Skin epidermis (tissue), 12 donors: ENCODE measurements around the gene PCDHB8.
"Not testable (repeated sequence)": the region's sequence is repeated elsewhere in the genome, so short reads cannot be mapped to it uniquely, and the experiment has no call there.

Source experiments
- H3K27ac ChIP-seq, 21 experiments: fragments of 200-600 bp; sonication (generic) in 11 of 21; one replicate each; pipeline ENCODE4 v1.5.0; 2020; ENCODE audit warnings: mild to moderate bottlenecking in 3 of 21, inconsistent platforms in 2 of 21, moderate library complexity in 2 of 21
- H3K4me3 ChIP-seq, 7 experiments: fragments of 200-600 bp; sonication (generic) in 2 of 7; one replicate each; pipeline ENCODE4 v1.5.0; 2020; ENCODE audit warnings: inconsistent platforms in 2 of 7, mild to moderate bottlenecking in 2 of 7, moderate library complexity in 1 of 7

The PCDHB8 gene

DNA sequence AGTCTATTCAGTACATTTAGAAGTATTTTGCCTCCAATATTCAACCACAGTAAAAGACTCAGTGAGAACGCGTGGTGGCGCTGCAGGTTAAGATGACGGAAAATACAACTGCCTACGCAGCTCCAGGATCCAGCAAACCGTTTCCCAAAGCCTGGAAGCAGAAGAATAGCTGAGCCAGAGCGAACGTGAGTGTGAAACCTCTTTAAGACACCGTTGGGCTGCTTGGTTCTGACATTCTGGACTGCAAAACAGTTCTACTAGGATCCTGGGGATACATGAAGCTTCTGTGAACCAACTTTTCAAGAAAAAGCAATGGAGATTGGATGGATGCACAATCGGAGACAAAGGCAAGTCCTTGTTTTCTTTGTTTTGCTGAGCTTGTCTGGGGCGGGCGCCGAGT is 4.7 kb downstream of the PCDHB8 start, which contains the start of gene PCDHB16:
Gene PCDHB16 (plus strand): TSS at position 140 of the 400 bp plus-strand sequence. CDS start 173 bp downstream, at position 313.
- H3K4me3 ChIP-seq = peak within 1 kb of the TSS in 3 of 7 experiments; percentile 1 to 28 (median 10)

DNA sequence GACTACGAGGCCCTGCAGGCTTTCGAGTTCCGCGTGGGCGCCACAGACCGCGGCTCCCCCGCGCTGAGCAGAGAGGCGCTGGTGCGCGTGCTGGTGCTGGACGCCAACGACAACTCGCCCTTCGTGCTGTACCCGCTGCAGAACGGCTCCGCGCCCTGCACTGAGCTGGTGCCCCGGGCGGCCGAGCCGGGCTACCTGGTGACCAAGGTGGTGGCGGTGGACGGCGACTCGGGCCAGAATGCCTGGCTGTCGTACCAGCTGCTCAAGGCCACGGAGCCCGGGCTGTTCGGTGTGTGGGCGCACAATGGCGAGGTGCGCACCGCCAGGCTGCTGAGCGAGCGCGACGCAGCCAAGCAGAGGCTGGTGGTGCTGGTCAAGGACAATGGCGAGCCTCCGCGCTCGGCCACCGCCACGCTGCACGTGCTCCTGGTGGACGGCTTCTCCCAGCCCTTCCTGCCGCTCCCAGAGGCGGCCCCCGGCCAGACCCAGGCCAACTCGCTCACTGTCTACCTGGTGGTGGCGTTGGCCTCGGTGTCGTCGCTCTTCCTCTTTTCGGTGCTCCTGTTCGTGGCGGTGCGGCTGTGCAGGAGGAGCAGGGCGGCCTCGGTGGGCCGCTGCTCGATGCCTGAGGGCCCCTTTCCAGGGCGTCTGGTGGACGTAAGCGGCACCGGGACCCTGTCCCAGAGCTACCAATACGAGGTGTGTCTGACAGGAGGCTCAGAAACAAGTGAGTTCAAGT is 6.7 kb downstream of the PCDHB8 start:
- H3K27ac ChIP-seq, H3K4me3 ChIP-seq: not testable (repeated sequence)

More for the DNA sequence above, 4.7 kb downstream of the PCDHB8 start, which contains the start of gene PCDHB16:
- H3K27ac ChIP-seq = peak within 1 kb of the TSS in 2 of 21 experiments; percentile 38 to 53

DNA sequence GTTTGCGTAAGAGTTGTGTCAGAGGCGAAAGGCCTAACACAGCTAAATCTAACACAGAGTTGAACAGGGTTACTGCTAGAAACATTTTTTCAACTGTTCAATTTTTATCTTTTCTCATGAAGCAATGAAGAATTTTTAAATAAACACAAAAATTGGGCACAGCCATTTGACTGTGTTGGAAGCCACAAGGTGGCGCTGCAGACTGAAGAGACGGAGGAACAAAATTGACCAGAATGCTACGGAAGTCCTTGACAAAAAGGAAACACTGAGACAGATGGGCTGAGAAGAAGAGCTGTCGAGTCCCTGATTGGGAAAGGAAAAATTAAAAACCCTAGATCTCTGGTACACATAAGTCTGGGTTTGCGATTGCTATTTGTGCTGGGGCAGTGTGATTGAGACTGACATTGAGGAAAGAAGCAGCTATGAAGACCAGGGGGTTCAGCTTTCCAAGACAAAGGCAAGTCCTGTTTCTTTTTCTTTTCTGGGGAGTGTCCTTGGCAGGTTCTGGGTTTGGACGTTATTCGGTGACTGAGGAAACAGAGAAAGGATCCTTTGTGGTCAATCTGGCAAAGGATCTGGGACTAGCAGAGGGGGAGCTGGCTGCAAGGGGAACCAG is 9.4 kb downstream of the PCDHB8 start, which contains the start of gene PCDHB9:
Gene PCDHB9 (plus strand): TSS at position 265 of the 616 bp plus-strand sequence. CDS start 158 bp downstream, at position 423.
- Histone ChIP-seq H3K4me3 (no peak within 1 kb of the TSS), H3K27ac (no peak within 1 kb of the TSS)

DNA sequence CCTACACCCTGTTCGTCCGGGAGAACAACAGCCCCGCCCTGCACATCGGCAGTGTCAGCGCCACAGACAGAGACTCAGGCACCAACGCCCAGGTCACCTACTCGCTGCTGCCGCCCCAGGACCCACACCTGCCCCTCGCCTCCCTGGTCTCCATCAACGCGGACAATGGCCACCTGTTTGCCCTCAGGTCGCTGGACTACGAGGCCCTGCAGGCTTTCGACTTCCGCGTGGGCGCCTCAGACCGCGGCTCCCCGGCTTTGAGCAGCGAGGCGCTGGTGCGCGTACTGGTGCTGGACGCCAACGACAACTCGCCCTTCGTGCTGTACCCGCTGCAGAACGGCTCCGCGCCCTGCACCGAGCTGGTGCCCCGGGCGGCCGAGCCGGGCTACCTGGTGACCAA is 11.1 kb downstream of the PCDHB8 start:
- not testable (repeated sequence) for H3K27ac ChIP-seq, H3K4me3 ChIP-seq

DNA sequence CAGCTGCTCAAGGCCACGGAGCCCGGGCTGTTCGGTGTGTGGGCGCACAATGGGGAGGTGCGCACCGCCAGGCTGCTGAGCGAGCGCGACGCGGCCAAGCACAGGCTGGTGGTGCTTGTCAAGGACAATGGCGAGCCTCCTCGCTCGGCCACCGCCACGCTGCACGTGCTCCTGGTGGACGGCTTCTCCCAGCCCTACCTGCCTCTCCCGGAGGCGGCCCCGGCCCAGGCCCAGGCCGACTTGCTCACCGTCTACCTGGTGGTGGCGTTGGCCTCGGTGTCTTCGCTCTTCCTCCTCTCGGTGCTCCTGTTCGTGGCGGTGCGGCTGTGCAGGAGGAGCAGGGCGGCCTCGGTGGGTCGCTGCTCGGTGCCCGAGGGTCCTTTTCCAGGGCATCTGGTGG is 11.5 kb downstream of the PCDHB8 start:
- H3K27ac ChIP-seq, H3K4me3 ChIP-seq: not testable (repeated sequence)

DNA sequence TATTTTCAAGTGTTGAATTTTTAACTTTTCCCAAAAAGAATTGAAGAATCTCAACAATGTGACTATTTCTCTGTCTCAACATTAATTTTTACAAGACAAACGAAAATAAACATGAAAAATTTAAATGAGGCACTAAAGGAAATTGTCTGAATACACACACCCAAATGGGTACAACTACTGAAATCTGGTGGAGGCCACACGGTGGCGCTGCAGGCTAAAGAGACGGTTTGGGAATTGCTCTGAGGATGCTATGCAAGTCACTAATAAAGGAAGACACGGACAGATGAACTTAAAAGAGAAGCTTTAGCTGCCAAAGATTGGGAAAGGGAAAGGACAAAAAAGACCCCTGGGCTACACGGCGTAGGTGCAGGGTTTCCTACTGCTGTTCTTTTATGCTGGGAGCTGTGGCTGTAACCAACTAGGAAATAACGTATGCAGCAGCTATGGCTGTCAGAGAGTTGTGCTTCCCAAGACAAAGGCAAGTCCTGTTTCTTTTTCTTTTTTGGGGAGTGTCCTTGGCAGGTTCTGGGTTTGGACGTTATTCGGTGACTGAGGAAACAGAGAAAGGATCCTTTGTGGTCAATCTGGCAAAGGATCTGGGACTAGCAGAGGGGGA is 14.6 kb downstream of the PCDHB8 start, which contains the start of gene PCDHB10:
Gene PCDHB10 (plus strand): TSS at position 244 of the 616 bp plus-strand sequence. CDS start 200 bp downstream, at position 444.
- H3K4me3 ChIP-seq = no peak within 1 kb of the TSS
- H3K27ac ChIP-seq = no peak within 1 kb of the TSS

DNA sequence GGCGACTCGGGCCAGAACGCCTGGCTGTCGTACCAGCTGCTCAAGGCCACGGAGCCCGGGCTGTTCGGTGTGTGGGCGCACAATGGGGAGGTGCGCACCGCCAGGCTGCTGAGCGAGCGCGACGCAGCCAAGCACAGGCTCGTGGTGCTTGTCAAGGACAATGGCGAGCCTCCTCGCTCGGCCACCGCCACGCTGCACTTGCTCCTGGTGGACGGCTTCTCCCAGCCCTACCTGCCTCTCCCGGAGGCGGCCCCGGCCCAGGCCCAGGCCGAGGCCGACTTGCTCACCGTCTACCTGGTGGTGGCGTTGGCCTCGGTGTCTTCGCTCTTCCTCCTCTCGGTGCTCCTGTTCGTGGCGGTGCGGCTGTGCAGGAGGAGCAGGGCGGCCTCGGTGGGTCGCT is 16.7 kb downstream of the PCDHB8 start:
- H3K4me3 ChIP-seq, H3K27ac ChIP-seq: not testable (repeated sequence)

DNA sequence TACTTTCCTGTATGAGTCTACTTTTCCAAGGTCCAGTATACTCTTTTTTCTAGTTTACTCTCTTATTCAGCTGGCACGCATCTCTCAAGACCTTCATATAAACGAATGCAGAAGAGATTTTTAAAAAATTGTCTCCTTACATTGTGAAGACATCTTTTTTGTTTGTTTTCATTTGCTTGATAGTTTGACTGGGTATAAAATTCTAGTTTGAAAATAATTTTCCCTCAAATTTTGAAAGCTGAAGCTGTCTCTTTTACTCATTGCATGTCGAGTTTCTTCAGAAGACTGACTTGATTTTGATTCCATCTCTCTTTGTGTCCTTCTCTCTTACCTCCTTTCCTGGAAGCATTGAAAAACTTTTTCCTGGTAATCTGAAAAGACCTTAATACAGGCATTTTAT is 18.8 kb downstream of the PCDHB8 start:
- Histone ChIP-seq H3K27ac (no peak overlapping the region), H3K4me3 (no peak overlapping the region)

DNA sequence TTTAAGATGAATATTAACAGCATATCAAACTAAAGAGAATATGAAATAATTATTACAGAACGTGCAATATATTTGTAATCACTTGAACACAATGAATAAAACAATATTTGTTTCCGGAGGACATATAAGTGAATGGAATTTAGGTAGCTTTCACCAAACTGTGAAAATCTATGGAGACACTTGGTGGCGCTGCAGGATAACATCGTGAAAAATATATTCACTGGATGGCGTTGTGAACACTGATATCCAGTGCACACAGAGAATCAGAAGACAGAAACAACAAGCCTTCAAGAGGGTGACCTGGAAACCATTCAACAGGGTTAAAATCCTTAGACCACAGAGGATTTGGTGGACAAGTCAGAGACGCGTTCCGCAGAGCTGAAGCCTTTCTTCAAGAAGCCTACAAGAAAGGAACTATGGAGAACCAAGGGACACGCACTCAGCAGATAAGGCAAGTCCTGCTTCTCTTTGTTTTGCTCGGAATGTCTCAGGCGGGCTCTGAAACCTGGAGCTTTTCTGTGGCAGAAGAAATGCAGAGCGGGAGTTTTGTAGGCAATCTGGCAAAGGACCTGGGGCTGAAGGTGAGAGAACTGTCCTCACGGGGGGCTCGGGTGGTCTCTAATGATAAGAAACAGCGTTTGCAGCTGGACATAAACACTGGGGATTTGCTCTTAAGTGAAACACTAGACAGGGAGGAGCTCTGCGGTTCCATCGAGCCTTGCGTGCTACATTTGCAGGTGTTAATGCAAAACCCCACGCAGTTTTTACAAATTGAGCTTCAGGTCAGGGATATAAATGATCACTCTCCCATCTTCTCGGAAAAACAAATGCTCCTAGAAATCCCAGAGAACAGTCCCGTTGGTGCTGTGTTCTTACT is 22.0 kb downstream of the PCDHB8 start, which contains the start of gene PCDHB11:
Gene PCDHB11 (plus strand): TSS at position 269 of the 877 bp plus-strand sequence. CDS start 148 bp downstream, at position 417.
- peak within 1 kb of the TSS in 3 of 7 experiments; percentile 3 to 19 (median 15) for H3K4me3 ChIP-seq

DNA sequence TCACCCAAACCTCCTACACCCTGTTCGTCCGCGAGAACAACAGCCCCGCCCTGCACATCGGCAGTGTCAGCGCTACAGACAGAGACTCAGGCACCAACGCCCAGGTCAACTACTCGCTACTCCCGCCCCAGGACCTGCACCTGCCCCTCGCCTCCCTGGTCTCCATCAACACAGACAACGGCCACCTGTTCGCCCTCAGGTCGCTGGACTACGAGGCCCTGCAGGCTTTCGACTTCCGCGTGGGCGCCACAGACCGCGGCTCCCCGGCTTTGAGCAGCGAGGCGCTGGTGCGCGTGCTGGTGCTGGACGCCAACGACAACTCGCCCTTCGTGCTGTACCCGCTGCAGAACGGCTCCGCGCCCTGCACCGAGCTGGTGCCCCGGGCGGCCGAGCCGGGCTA is 23.5 kb downstream of the PCDHB8 start:
- not testable (repeated sequence) for H3K4me3 ChIP-seq, H3K27ac ChIP-seq

More for the DNA sequence above, 22.0 kb downstream of the PCDHB8 start, which contains the start of gene PCDHB11:
- H3K27ac ChIP-seq = peak within 1 kb of the TSS in 1 of 21 experiments; percentile 9

DNA sequence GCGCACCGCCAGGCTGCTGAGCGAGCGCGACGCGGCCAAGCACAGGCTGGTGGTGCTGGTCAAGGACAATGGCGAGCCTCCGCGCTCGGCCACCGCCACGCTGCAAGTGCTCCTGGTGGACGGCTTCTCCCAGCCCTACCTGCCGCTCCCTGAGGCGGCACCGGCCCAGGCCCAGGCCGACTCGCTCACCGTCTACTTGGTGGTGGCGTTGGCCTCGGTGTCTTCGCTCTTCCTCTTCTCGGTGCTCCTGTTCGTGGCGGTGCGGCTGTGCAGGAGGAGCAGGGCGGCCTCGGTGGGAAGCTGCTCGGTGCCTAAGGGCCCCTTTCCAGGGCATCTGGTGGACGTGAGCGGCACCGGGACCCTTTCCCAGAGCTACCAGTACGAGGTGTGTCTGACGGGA is 24.1 kb downstream of the PCDHB8 start:
- H3K4me3 ChIP-seq, H3K27ac ChIP-seq: not testable (repeated sequence)

DNA sequence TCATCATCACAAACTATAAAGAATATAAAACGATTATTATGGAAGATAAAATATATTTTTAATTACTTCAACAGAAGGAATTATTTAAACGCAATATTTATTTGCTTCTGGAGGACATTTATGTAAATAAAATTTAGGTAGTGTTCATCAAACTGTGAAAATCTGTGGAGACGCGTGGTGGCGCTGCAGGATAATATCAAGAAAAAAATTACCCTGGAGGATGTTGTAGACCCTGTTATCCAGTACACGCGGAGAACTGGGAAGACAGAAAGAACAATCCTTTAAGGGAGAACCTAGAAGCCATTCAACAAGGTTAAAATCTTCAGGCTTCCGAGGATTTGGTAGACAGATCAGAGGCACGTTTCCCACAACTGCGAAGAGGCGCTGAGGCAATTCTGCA is 30.9 kb downstream of the PCDHB8 start, which contains the start of gene PCDHB12:
Gene PCDHB12 (plus strand): TSS at position 242 of the 400 bp plus-strand sequence. CDS start 189 bp downstream, outside the sequence.
- no peak within 1 kb of the TSS for H3K27ac ChIP-seq

DNA sequence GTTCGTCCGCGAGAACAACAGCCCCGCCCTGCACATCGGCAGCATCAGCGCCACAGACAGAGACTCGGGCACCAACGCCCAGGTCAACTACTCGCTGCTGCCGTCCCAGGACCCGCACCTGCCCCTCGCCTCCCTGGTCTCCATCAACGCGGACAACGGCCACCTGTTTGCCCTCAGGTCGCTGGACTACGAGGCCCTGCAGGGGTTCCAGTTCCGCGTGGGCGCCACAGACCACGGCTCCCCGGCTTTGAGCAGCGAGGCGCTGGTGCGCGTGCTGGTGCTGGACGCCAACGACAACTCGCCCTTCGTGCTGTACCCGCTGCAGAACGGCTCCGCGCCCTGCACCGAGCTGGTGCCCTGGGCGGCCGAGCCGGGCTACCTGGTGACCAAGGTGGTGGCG is 32.7 kb downstream of the PCDHB8 start:
- not testable (repeated sequence) for H3K4me3 ChIP-seq, H3K27ac ChIP-seq

More for the DNA sequence above, 30.9 kb downstream of the PCDHB8 start, which contains the start of gene PCDHB12:
- H3K4me3 ChIP-seq = no peak within 1 kb of the TSS

DNA sequence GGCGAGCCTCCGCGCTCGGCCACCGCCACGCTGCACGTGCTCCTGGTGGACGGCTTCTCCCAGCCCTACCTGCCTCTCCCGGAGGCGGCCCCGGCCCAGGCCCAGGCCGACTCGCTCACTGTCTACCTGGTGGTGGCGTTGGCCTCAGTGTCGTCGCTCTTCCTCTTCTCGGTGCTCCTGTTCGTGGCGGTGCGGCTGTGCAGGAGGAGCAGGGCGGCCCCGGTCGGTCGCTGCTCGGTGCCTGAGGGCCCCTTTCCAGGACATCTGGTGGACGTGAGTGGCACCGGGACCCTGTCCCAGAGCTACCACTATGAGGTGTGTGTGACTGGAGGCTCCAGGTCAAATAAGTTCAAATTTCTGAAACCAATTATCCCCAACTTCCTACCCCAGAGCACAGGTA is 33.3 kb downstream of the PCDHB8 start:
- H3K4me3 ChIP-seq, H3K27ac ChIP-seq: not testable (repeated sequence)

DNA sequence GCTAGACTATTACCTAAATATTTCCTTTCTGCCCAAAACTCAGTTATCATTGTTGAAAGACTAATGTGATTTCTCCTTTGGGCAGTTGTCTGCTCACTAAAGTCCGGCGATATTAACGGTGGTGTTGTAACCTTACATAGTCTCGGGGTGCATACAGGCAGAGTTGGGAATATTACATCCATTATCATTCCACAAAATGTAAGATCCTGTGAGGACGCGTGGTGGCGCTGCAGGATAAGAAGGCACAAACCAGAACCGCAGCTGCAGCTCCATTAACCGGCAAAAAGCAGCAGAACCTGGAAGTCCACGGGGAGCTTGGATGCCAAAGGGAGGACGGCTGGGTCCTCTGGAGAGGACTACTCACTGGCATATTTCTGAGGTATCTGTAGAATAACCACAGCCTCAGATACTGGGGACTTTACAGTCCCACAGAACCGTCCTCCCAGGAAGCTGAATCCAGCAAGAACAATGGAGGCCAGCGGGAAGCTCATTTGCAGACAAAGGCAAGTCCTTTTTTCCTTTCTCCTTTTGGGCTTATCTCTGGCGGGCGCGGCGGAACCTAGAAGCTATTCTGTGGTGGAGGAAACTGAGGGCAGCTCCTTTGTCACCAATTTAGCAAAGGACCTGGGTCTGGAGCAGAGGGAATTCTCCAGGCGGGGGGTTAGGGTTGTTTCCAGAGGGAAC is 36.2 kb downstream of the PCDHB8 start, which contains the start of gene PCDHB13:
Gene PCDHB13 (plus strand): TSS at position 264 of the 684 bp plus-strand sequence. CDS start 205 bp downstream, at position 469.
- H3K27ac ChIP-seq = not testable (repeated sequence)
- H3K4me3 ChIP-seq = peak within 1 kb of the TSS in 1 of 7 experiments; percentile 22

DNA sequence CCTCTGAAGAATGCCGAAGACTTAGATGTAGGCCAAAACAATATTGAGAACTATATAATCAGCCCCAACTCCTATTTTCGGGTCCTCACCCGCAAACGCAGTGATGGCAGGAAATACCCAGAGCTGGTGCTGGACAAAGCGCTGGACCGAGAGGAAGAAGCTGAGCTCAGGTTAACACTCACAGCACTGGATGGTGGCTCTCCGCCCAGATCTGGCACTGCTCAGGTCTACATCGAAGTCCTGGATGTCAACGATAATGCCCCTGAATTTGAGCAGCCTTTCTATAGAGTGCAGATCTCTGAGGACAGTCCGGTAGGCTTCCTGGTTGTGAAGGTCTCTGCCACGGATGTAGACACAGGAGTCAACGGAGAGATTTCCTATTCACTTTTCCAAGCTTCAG is 37.0 kb downstream of the PCDHB8 start:
- H3K4me3 ChIP-seq = not testable (repeated sequence)

DNA sequence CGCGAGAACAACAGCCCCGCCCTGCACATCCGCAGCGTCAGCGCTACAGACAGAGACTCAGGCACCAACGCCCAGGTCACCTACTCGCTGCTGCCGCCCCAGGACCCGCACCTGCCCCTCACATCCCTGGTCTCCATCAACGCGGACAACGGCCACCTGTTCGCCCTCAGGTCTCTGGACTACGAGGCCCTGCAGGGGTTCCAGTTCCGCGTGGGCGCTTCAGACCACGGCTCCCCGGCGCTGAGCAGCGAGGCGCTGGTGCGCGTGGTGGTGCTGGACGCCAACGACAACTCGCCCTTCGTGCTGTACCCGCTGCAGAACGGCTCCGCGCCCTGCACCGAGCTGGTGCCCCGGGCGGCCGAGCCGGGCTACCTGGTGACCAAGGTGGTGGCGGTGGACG is 37.9 kb downstream of the PCDHB8 start:
- not testable (repeated sequence) for H3K27ac ChIP-seq, H3K4me3 ChIP-seq

More for the DNA sequence above, 37.0 kb downstream of the PCDHB8 start:
- not testable (repeated sequence) for H3K27ac ChIP-seq

DNA sequence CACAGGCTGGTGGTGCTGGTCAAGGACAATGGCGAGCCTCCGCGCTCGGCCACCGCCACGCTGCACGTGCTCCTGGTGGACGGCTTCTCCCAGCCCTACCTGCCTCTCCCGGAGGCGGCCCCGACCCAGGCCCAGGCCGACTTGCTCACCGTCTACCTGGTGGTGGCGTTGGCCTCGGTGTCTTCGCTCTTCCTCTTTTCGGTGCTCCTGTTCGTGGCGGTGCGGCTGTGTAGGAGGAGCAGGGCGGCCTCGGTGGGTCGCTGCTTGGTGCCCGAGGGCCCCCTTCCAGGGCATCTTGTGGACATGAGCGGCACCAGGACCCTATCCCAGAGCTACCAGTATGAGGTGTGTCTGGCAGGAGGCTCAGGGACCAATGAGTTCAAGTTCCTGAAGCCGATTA is 38.4 kb downstream of the PCDHB8 start:
- not testable (repeated sequence) for H3K27ac ChIP-seq

More for the DNA sequence above, 38.4 kb downstream of the PCDHB8 start:
- not testable (repeated sequence) for H3K4me3 ChIP-seq
